Measurements from ENCODE around the gene HMGB1. TPM values are rescaled to one million over a fixed set of nuclear protein-coding genes. Genes with fewer than 3 reads are reported as not detected.

HMGB1 gene
- total and polyA plus RNA-seq, 2 of the 13 experiments (the other 11 are each of a cell fraction or from before 2014, with no cell fraction given), result 115 to 584 TPM

DNA sequence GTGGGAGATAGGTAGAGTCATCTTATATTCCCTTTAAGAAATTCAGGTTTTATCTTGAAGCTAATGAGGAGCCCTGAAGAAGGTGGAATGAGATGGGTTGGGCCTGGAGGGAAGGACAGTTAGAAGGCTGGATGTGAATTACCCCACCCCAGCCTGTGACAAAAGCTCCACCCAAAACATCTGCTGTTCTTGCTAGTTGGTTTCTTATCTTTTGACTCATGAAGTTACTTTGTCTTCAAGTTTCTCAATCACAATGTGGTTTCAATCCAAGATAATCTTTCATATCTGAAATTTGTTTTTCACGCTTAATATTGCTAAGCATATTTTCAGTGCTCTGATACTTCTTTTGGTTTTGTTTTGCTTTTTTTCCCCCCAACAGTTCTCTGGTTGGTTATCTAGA, 38.3 kb upstream of the HMGB1 start:
- 5% methylated on average over 1 of the region's 1 CpG for WGBS (ENCODE audit: low lambda C conversion rate)
- no TSS peak for BruUV-seq (replicated peaks)
- no peak overlapping the region for H3K9ac ChIP-seq (ENCODE audit: insufficient read depth, low read depth, low read length)
- ChIA-PET CTCF (ENCODE audit: low intra/inter-chr PET ratio, low total read pairs) (no interaction called here), POLR2A (no interaction called here)
- in situ Hi-C loops (cut with HindIII; ENCODE audit: extremely low pct_ligation_motif_present, low pct_unique_long_range_greater_than_20kb), result no loop called here
- H3K79me2 ChIP-seq (ENCODE audit: insufficient read depth, low read length), result no peaks in the 10 kb centered on the region
- H3K4me3 ChIP-seq (replicated peaks in 1 of 3; ENCODE audit: insufficient read depth in 1 of 3, low read depth in 2 of 3, low read length in 3 of 3), result no peak overlapping the region
- no peaks in the 10 kb centered on the region for H3K9me3 ChIP-seq (ENCODE audit: low read length)
- no peaks in the 10 kb centered on the region for H3K36me3 ChIP-seq (replicated peaks in 1 of 2; ENCODE audit: control insufficient read depth in 1 of 2, insufficient read depth in 2 of 2, low read length in 2 of 2)
- H2AFZ ChIP-seq (ENCODE audit: low read length), result no peak overlapping the region
- no peaks in the 10 kb centered on the region for H4K20me1 ChIP-seq (ENCODE audit: insufficient read depth, low read length)
- no peak overlapping the region for H3K27ac ChIP-seq (ENCODE audit: extremely low read length, insufficient read depth, low read length)
- no peak for ATAC-seq
- DNase-seq (ENCODE audit: low spot score), result no peak
- H3K4me2 ChIP-seq (ENCODE audit: low read depth, low read length), result no peak overlapping the region
- TF ChIP-seq ZNF446 (CRISPR knock-in tag; IDR thresholded peaks at IDR 0.05), result no peak
- TF ChIP-seq, protein P1, sequence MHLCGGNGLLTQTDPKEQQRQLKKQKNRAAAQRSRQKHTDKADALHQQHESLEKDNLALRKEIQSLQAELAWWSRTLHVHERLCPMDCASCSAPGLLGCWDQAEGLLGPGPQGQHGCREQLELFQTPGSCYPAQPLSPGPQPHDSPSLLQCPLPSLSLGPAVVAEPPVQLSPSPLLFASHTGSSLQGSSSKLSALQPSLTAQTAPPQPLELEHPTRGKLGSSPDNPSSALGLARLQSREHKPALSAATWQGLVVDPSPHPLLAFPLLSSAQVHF (CRISPR knock-in tag; IDR thresholded peaks at IDR 0.05), result no peak
- no peak for TF ChIP-seq ZNF326 (CRISPR knock-in tag; IDR thresholded peaks at IDR 0.05; ENCODE audit: borderline replicate concordance)
- FAIRE-seq, result no peak
- H3K4me1 ChIP-seq (ENCODE audit: insufficient read depth, low read length), result no peaks in the 10 kb centered on the region
- intact Hi-C loops (cut with micrococcal nuclease; ENCODE audit: unreplicated experiment), result no loop called here
- no peaks in the 10 kb centered on the region; a peak in 1 of 5 replicates for H3K27me3 ChIP-seq (ENCODE audit: control insufficient read depth in 1 of 2, insufficient read depth in 2 of 2, low read length in 2 of 2)

DNA sequence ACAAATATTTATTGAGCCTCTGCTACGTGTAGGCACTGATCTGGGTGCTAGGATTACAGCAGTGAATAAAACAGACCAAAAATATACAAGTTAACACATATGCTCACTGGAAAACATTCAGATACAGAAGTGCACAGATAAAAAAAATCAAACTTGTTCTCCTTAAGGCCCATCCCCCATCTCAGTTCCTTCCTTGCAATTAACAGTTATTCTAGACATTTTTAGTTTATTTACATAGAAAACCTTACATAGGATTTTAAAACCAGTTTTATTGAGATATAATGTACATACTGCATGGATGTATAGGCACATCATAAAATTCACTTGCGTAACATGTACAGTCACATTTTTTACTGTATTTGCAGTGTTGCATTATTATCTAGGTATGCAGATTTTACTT, 36.5 kb upstream of the HMGB1 start:
- H4K20me1 ChIP-seq (ENCODE audit: insufficient read depth, low read length), result no peaks in the 10 kb centered on the region
- H3K27me3 ChIP-seq (ENCODE audit: control insufficient read depth in 1 of 2, insufficient read depth in 2 of 2, low read length in 2 of 2), result no peaks in the 10 kb centered on the region; a peak in 1 of 5 replicates
- ATAC-seq (no peak), DNase-seq (ENCODE audit: low spot score) (no peak), FAIRE-seq (no peak)
- no peaks in the 10 kb centered on the region for H3K36me3 ChIP-seq (replicated peaks in 1 of 2; ENCODE audit: control insufficient read depth in 1 of 2, insufficient read depth in 2 of 2, low read length in 2 of 2)
- CTCF ChIA-PET (ENCODE audit: low intra/inter-chr PET ratio, low total read pairs), result no interaction called here
- H3K4me2 ChIP-seq (ENCODE audit: low read depth, low read length), result no peak overlapping the region
- H3K27ac ChIP-seq (ENCODE audit: extremely low read length, insufficient read depth, low read length), result no peak overlapping the region
- no peaks in the 10 kb centered on the region for H3K4me1 ChIP-seq (ENCODE audit: insufficient read depth, low read length)
- no peak overlapping the region for H3K9ac ChIP-seq (ENCODE audit: insufficient read depth, low read depth, low read length)
- intact Hi-C loops (cut with micrococcal nuclease; ENCODE audit: unreplicated experiment), result no loop called here
- no peak overlapping the region for H2AFZ ChIP-seq (ENCODE audit: low read length)
- POLR2A ChIA-PET, result no interaction called here
- no peaks in the 10 kb centered on the region for H3K9me3 ChIP-seq (ENCODE audit: low read length)
- no peak overlapping the region for H3K4me3 ChIP-seq (replicated peaks in 1 of 3; ENCODE audit: insufficient read depth in 1 of 3, low read depth in 2 of 3, low read length in 3 of 3)
- no peaks in the 10 kb centered on the region for H3K79me2 ChIP-seq (ENCODE audit: insufficient read depth, low read length)
- WGBS (ENCODE audit: low lambda C conversion rate), result 46% methylated on average over 2 of the region's 2 CpGs
- no TSS peak for BruUV-seq (replicated peaks)
- in situ Hi-C loops (cut with HindIII; ENCODE audit: extremely low pct_ligation_motif_present, low pct_unique_long_range_greater_than_20kb), result no loop called here
- TF ChIP-seq PHF8 (CRISPR knock-in tag; IDR thresholded peaks at IDR 0.05), result no peak
- TF ChIP-seq, protein P2, sequence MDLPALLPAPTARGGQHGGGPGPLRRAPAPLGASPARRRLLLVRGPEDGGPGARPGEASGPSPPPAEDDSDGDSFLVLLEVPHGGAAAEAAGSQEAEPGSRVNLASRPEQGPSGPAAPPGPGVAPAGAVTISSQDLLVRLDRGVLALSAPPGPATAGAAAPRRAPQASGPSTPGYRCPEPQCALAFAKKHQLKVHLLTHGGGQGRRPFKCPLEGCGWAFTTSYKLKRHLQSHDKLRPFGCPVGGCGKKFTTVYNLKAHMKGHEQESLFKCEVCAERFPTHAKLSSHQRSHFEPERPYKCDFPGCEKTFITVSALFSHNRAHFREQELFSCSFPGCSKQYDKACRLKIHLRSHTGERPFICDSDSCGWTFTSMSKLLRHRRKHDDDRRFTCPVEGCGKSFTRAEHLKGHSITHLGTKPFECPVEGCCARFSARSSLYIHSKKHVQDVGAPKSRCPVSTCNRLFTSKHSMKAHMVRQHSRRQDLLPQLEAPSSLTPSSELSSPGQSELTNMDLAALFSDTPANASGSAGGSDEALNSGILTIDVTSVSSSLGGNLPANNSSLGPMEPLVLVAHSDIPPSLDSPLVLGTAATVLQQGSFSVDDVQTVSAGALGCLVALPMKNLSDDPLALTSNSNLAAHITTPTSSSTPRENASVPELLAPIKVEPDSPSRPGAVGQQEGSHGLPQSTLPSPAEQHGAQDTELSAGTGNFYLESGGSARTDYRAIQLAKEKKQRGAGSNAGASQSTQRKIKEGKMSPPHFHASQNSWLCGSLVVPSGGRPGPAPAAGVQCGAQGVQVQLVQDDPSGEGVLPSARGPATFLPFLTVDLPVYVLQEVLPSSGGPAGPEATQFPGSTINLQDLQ (CRISPR knock-in tag; IDR thresholded peaks at IDR 0.05), result no peak
- TF ChIP-seq, protein P3, sequence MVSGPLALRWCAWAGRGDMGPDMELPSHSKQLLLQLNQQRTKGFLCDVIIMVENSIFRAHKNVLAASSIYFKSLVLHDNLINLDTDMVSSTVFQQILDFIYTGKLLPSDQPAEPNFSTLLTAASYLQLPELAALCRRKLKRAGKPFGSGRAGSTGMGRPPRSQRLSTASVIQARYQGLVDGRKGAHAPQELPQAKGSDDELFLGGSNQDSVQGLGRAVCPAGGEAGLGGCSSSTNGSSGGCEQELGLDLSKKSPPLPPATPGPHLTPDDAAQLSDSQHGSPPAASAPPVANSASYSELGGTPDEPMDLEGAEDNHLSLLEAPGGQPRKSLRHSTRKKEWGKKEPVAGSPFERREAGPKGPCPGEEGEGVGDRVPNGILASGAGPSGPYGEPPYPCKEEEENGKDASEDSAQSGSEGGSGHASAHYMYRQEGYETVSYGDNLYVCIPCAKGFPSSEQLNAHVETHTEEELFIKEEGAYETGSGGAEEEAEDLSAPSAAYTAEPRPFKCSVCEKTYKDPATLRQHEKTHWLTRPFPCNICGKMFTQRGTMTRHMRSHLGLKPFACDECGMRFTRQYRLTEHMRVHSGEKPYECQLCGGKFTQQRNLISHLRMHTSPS (CRISPR knock-in tag; IDR thresholded peaks at IDR 0.05; ENCODE audit: low read depth), result no peak
- TF ChIP-seq, protein P4, sequence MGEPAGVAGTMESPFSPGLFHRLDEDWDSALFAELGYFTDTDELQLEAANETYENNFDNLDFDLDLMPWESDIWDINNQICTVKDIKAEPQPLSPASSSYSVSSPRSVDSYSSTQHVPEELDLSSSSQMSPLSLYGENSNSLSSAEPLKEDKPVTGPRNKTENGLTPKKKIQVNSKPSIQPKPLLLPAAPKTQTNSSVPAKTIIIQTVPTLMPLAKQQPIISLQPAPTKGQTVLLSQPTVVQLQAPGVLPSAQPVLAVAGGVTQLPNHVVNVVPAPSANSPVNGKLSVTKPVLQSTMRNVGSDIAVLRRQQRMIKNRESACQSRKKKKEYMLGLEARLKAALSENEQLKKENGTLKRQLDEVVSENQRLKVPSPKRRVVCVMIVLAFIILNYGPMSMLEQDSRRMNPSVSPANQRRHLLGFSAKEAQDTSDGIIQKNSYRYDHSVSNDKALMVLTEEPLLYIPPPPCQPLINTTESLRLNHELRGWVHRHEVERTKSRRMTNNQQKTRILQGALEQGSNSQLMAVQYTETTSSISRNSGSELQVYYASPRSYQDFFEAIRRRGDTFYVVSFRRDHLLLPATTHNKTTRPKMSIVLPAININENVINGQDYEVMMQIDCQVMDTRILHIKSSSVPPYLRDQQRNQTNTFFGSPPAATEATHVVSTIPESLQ (CRISPR knock-in tag; conservative IDR thresholded peaks at IDR 0.05), result no peak
- TF ChIP-seq CBX2 (IDR thresholded peaks at IDR 0.05; ENCODE audit: low read depth, low read length), result no peak
- no peak for TF ChIP-seq CBX2 (CRISPR knock-in tag; IDR thresholded peaks at IDR 0.05; ENCODE audit: low read depth)

Measured in HepG2 (cell line).